ENCODE measurements around the gene MYLK. TPM values are rescaled to one million over a fixed set of nuclear protein-coding genes. Genes with fewer than 3 reads are reported as not detected.

The MYLK gene
- total and polyA plus RNA-seq, 2 experiments from 2014 or later = 13.1 to 27.1 TPM

DNA sequence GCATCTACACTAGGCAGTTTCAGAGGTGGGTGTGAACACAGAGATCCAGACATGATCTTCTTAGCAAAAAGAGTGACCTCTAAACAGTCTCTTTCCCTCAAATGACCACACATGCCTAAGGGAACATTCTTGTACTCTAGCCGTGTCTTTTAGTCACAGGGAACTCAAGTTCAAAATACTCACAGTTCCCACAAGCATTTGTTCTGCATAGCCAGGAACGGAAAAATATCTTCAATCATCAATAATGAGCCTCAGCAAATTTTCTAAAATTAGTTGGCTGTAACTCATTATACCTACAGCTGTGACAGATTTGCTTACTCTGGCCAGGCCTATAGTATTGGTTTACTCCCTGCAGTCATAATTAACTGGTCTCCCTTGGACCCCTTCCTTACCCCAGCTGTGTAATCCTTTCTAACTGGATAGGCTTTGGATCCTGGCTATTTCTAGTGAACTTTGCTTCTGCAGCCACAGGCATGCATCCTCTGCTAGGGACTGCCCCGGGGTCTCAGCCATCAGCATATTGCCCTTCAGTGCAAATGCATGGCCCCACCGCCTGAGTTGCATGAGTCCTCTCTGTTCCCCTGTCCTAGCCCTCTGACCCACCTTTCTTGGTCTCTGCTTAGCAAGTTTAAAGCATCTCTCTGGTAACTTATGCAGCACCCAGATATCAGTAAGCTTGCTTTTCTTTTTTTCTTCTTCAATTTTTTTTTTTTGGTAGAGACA lies 243.2 kb downstream of the MYLK start:
- no peaks in the 10 kb centered on the region for H3K9me3 ChIP-seq (ENCODE audit: low read depth)
- H4K20me1 ChIP-seq (ENCODE audit: insufficient read depth, poor library complexity, severe bottlenecking) = no peaks in the 10 kb centered on the region
- DNase-seq (ENCODE audit: low spot score) = no peak
- no peaks in the 10 kb centered on the region for H3K9me2 ChIP-seq (replicated peaks; ENCODE audit: insufficient read depth)
- no peak overlapping the region for H3K27ac ChIP-seq
- TF ChIP-seq EZH2phosphoT487 (IDR thresholded peaks at IDR 0.05; ENCODE audit: low read depth, severe bottlenecking, unreplicated experiment) = no peak
- TF ChIP-seq EZH2 (IDR thresholded peaks at IDR 0.05; ENCODE audit: borderline replicate concordance) = no peak
- TF ChIP-seq, protein P1, sequence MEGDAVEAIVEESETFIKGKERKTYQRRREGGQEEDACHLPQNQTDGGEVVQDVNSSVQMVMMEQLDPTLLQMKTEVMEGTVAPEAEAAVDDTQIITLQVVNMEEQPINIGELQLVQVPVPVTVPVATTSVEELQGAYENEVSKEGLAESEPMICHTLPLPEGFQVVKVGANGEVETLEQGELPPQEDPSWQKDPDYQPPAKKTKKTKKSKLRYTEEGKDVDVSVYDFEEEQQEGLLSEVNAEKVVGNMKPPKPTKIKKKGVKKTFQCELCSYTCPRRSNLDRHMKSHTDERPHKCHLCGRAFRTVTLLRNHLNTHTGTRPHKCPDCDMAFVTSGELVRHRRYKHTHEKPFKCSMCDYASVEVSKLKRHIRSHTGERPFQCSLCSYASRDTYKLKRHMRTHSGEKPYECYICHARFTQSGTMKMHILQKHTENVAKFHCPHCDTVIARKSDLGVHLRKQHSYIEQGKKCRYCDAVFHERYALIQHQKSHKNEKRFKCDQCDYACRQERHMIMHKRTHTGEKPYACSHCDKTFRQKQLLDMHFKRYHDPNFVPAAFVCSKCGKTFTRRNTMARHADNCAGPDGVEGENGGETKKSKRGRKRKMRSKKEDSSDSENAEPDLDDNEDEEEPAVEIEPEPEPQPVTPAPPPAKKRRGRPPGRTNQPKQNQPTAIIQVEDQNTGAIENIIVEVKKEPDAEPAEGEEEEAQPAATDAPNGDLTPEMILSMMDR (IDR thresholded peaks at IDR 0.05; ENCODE audit: poor library complexity) = no peak
- no peak overlapping the region for H3K4me2 ChIP-seq
- peaks cover 8% of the 10 kb centered on the region for H3K4me1 ChIP-seq (ENCODE audit: insufficient read depth)
- WGBS (ENCODE audit: low lambda C conversion rate, missing lambda C conversion rate) = 76% methylated on average over 4 of the region's 4 CpGs
- H3K79me2 ChIP-seq = no peaks in the 10 kb centered on the region
- H3K36me3 ChIP-seq (replicated peaks; ENCODE audit: insufficient read depth, low read depth) = no peaks in the 10 kb centered on the region
- H3K4me3 ChIP-seq = no peak overlapping the region
- no peaks in the 10 kb centered on the region for H3K27me3 ChIP-seq
- no peak overlapping the region for H2AFZ ChIP-seq

DNA sequence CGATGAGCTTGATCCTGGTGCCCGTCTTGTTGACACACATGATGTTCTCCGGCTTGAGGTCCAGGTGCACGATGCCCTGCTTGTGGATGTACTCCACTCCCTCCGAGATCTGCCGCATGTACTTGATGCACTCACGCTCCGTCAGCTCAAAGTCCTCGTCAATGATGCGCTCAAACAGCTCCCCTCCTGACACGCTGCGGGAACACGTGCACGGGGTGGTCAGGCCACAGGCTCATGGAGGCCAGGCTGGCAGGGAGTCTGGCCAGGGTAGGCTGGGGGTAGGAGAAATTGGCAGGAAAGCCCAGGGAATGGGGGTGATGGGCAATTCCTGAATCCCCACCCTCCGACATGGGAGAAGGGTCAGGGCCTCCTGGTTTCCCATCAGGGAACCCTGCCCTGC lies 243.8 kb downstream of the MYLK start:
- no peak for DNase-seq (ENCODE audit: low spot score)
- Histone ChIP-seq H3K4me1 (ENCODE audit: insufficient read depth) (peaks cover 8% of the 10 kb centered on the region), H4K20me1 (ENCODE audit: insufficient read depth, poor library complexity, severe bottlenecking) (no peaks in the 10 kb centered on the region), H2AFZ (no peak overlapping the region), H3K79me2 (no peaks in the 10 kb centered on the region), H3K9me3 (ENCODE audit: low read depth) (no peaks in the 10 kb centered on the region), H3K9me2 (replicated peaks; ENCODE audit: insufficient read depth) (no peaks in the 10 kb centered on the region), H3K4me2 (no peak overlapping the region), H3K27ac (no peak overlapping the region), H3K4me3 (no peak overlapping the region), H3K27me3 (no peaks in the 10 kb centered on the region), H3K36me3 (replicated peaks; ENCODE audit: insufficient read depth, low read depth) (no peaks in the 10 kb centered on the region)
- TF ChIP-seq EZH2phosphoT487 (IDR thresholded peaks at IDR 0.05; ENCODE audit: low read depth, severe bottlenecking, unreplicated experiment) (no peak), EZH2 (IDR thresholded peaks at IDR 0.05; ENCODE audit: borderline replicate concordance) (no peak)
- TF ChIP-seq, protein P1 (IDR thresholded peaks at IDR 0.05; ENCODE audit: poor library complexity) = no peak
- 97% methylated on average over 15 of the region's 15 CpGs for WGBS (ENCODE audit: low lambda C conversion rate, missing lambda C conversion rate)

DNA sequence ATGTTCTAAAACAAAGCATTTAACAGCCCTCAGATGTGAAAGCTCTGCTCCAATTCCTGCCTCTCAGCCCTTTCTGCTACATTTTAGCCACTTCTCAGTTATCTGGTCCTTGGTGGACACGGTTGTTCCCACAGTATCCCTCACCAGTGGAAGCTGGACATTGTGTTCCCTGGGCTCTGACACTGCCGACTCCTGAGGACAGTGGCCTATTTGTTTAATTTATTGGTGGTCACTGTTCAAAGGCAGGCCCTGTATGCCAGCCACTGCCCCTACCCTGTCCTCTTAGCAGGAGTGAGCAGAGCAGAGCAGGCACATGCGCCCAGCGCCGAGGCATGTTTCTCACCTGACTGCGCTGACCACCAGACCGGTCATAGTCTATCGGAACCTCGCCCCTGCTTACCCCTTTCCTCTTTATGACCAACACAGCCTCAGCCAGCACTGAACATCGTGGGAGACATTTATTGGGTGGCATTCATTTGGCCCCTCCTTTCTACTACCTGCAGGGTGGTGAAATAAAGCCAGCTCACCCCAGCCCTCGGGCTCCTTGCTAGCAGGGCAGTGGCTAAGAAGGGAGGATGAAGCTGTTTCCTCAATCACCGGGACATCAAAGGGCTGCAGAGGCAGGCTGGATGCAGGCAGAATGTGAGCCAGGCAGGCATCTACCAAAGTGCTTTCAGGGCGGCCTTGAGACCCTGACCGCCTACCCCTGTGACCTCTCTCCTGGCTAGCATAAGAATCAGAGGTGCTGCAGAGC lies 245.0 kb downstream of the MYLK start:
- DNase-seq (ENCODE audit: low spot score) = no peak
- H2AFZ ChIP-seq = no peak overlapping the region
- no peaks in the 10 kb centered on the region for H3K27me3 ChIP-seq
- no peaks in the 10 kb centered on the region for H3K9me3 ChIP-seq (ENCODE audit: low read depth)
- H3K4me2 ChIP-seq = no peak overlapping the region
- WGBS (ENCODE audit: low lambda C conversion rate, missing lambda C conversion rate) = 71% methylated on average over 14 of the region's 14 CpGs
- H3K9me2 ChIP-seq (replicated peaks; ENCODE audit: insufficient read depth) = no peaks in the 10 kb centered on the region
- H3K36me3 ChIP-seq (replicated peaks; ENCODE audit: insufficient read depth, low read depth) = no peaks in the 10 kb centered on the region
- no peak overlapping the region for H3K4me3 ChIP-seq
- TF ChIP-seq, protein P1 (IDR thresholded peaks at IDR 0.05; ENCODE audit: poor library complexity) = no peak
- TF ChIP-seq EZH2phosphoT487 (IDR thresholded peaks at IDR 0.05; ENCODE audit: low read depth, severe bottlenecking, unreplicated experiment) (no peak), EZH2 (IDR thresholded peaks at IDR 0.05; ENCODE audit: borderline replicate concordance) (no peak)
- no peaks in the 10 kb centered on the region for H3K79me2 ChIP-seq
- H4K20me1 ChIP-seq (ENCODE audit: insufficient read depth, poor library complexity, severe bottlenecking) = no peaks in the 10 kb centered on the region
- H3K4me1 ChIP-seq (ENCODE audit: insufficient read depth) = peaks cover 8% of the 10 kb centered on the region
- H3K27ac ChIP-seq = no peak overlapping the region
